HG03575 (cell line): Measurements from ENCODE around the gene FAM131C.

Experiments
- ATAC-seq: cut with Tn5 transposase; IDR thresholded peaks from one replicate; pipeline ENCODE4 v1.9.1; 2021; ENCODE audit not compliant: unreplicated experiment, insufficient number of reproducible peaks, low FRiP score; ENCODE audit errors: extremely low read depth

The FAM131C gene

GRCh38 chr1:16080422-16081150 lies 7.1 kb upstream of the FAM131C start:
- ATAC-seq: no peak

GRCh38 chr1:16078925-16079656 lies 5.6 kb upstream of the FAM131C start:
- ATAC-seq: no peak

GRCh38 chr1:16077406-16078245 lies 4.2 kb upstream of the FAM131C start:
- ATAC-seq: no peak

- ATAC-seq: no peak
These were observed 3.4 kb upstream of the FAM131C start for GRCh38 chr1:16076865-16077238.

GRCh38 chr1:16076031-16076864 lies 2.8 kb upstream of the FAM131C start:
- ATAC-seq: no peak

- ATAC-seq: no peak
These were observed 2.0 kb upstream of the FAM131C start for GRCh38 chr1:16075337-16076030.

GRCh38 chr1:16074217-16074616 lies 766 bp upstream of the FAM131C start:
- no peak for ATAC-seq

GRCh38 chr1:16072616-16073484 lies 601 bp downstream of the FAM131C start:
- ATAC-seq: no peak

GRCh38 chr1:16072095-16072494 lies 1.4 kb downstream of the FAM131C start:
- no peak for ATAC-seq

GRCh38 chr1:16071614-16072013 lies 1.8 kb downstream of the FAM131C start:
- ATAC-seq: no peak

- ATAC-seq: no peak
These were observed 2.7 kb downstream of the FAM131C start for GRCh38 chr1:16070640-16071355.

- ATAC-seq: no peak
These were observed 4.8 kb downstream of the FAM131C start for GRCh38 chr1:16068356-16069270.

- ATAC-seq: no peak
These were observed 5.5 kb downstream of the FAM131C start for GRCh38 chr1:16067933-16068332.

- ATAC-seq: no peak
These were observed 6.2 kb downstream of the FAM131C start for GRCh38 chr1:16067127-16067768.

GRCh38 chr1:16066245-16066644 lies 7.2 kb downstream of the FAM131C start:
- no peak for ATAC-seq

- no peak for ATAC-seq
These were observed 8.2 kb downstream of the FAM131C start for GRCh38 chr1:16065269-16065576.
